Testis (tissue), 3 donors: Measurements from ENCODE around the gene EMILIN2. TPM values are rescaled to one million over a fixed set of nuclear protein-coding genes. Genes with fewer than 3 reads are reported as not detected.

Source experiments
- DNase-seq: peaks from one replicate; pipeline ENCODE4 v3.0.0-alpha.2; 2019
- H3K27ac ChIP-seq, 2 donors: fragments of 200-600 bp; sonication (generic); one replicate each; pipeline ENCODE4 v1.5.1; 2019
- H3K27me3 ChIP-seq: fragments of 200-600 bp; sonication (generic); one replicate; pipeline ENCODE4 v1.5.1; 2019
- H3K36me3 ChIP-seq: fragments of 200-600 bp; sonication (generic); one replicate; pipeline ENCODE4 v1.5.1; 2017; ENCODE audit warnings: low read depth; ENCODE audit errors: missing control alignments
- H3K4me1 ChIP-seq: fragments of 200-600 bp; sonication (generic); one replicate; pipeline ENCODE4 v1.5.1; 2019
- H3K4me3 ChIP-seq, 2 donors: fragments of 200-600 bp; sonication (generic); one replicate each; pipeline ENCODE4 v1.5.1; 2017 to 2019
- H3K9me3 ChIP-seq: fragments of 200-600 bp; sonication (generic); one replicate; pipeline ENCODE4 v1.5.1; 2017
- CTCF ChIP-seq, 3 experiments: fragments of 450-650 bp in 2 of 3; fragments of 200-600 bp in 1 of 3; sonication (generic) in 1 of 3; IDR thresholded peaks; one replicate each; pipeline ENCODE4 v1.5.1; 2016 to 2019; ENCODE audit warnings: antibody characterized with exemption in 3 of 3, mild to moderate bottlenecking in 2 of 3, moderate library complexity in 1 of 3
- POLR2A ChIP-seq: fragments of 450-650 bp; IDR thresholded peaks from one replicate; pipeline ENCODE4 v1.6.1; 2017; ENCODE audit warnings: antibody characterized with exemption, mild to moderate bottlenecking, moderate library complexity
- WGBS, 2 donors: methylation state at CpG; one replicate each; pipeline ENCODE4 v1.1.5; 2018; 5-methylcytosine and 5-hydroxymethylcytosine counted together
- intact Hi-C: fragments of 100-400 bp; cut with DNase I; formaldehyde crosslinking; loops from one replicate; pipeline ENCODE4 v1.15.1; 2023; ENCODE audit warnings: low total_unique reads
- polyA plus RNA-seq: library from polyadenylated mRNA; stranded (reverse); fragments of 350-450 nt; fragmentation: Illumina TruSeq; extraction: RNeasy Lipid Tissue Mini Kit (QIAGEN cat#74804); gene quantifications from one replicate; pipeline ENCODE4 v1.2.3, GENCODE V29; 2014; ENCODE audit warnings: low read depth, low replicate concordance; ENCODE audit not compliant: insufficient read depth
- total RNA-seq, 2 donors: library from RNA; depleted of rRNA; stranded (reverse); fragments of >200 nt; gene quantifications; one replicate each; pipeline ENCODE4 v1.2.3, GENCODE V29; 2016

The EMILIN2 gene
- total and polyA plus RNA-seq, 3 donors from 2014 or later: 21.4 to 34.1 (median 26.4) TPM

GRCh38 chr18:2908166-2908945, 61.5 kb downstream of the EMILIN2 start:
- Histone ChIP-seq H3K27ac (no peak overlapping the region), H3K27me3 (no peaks in the 10 kb centered on the region), H3K36me3 (no peaks in the 10 kb centered on the region), H3K9me3 (no peaks in the 10 kb centered on the region), H3K4me3 (no peak overlapping the region), H3K4me1 (peaks cover 11% of the 10 kb centered on the region)
- TF ChIP-seq POLR2A: no peak
- TF ChIP-seq CTCF (IDR thresholded peaks at IDR 0.05): no peak
- intact Hi-C loops: no loop called here
- DNase-seq: no peak
- 89 to 91% methylated on average over 9 of the region's 9 CpGs for WGBS, 2 donors

- Histone ChIP-seq H3K36me3 (no peaks in the 10 kb centered on the region), H3K4me1 (peaks cover 14% of the 10 kb centered on the region), H3K27me3 (no peaks in the 10 kb centered on the region), H3K27ac (no peak overlapping the region), H3K9me3 (no peaks in the 10 kb centered on the region), H3K4me3 (no peak overlapping the region)
- DNase-seq: peak; percentile 12
- WGBS, 2 donors: 91 to 92% methylated on average over 2 of the region's 2 CpGs
- intact Hi-C loops: no loop called here
- TF ChIP-seq CTCF (IDR thresholded peaks at IDR 0.05): no peak
- TF ChIP-seq POLR2A: no peak
Measured at GRCh38 chr18:2908946-2909335, 62.1 kb downstream of the EMILIN2 start.

GRCh38 chr18:2909431-2910140, 62.8 kb downstream of the EMILIN2 start:
- Histone ChIP-seq H3K27me3 (no peaks in the 10 kb centered on the region), H3K36me3 (no peaks in the 10 kb centered on the region), H3K9me3 (no peaks in the 10 kb centered on the region), H3K27ac (no peak overlapping the region), H3K4me3 (no peak overlapping the region), H3K4me1 (peaks cover 21% of the 10 kb centered on the region)
- DNase-seq: peak; percentile 6
- TF ChIP-seq CTCF (IDR thresholded peaks at IDR 0.05): no peak
- TF ChIP-seq POLR2A: no peak
- intact Hi-C loops: no loop called here
- WGBS, 2 donors: 91 to 94% methylated on average over 21 to 22 of the region's 22 CpGs

- no peak overlapping the region for H3K4me3 ChIP-seq
- intact Hi-C loops: no loop called here
- H3K9me3 ChIP-seq: no peaks in the 10 kb centered on the region
- DNase-seq: no peak
- H3K27me3 ChIP-seq: no peaks in the 10 kb centered on the region
- peaks cover 25% of the 10 kb centered on the region for H3K4me1 ChIP-seq
- 89 to 93% methylated on average over 7 to 10 of the region's 10 CpGs for WGBS, 2 donors
- no peak for TF ChIP-seq POLR2A
- TF ChIP-seq CTCF (IDR thresholded peaks at IDR 0.05): no peak
- no peak overlapping the region for H3K27ac ChIP-seq
- no peaks in the 10 kb centered on the region for H3K36me3 ChIP-seq
Measured at GRCh38 chr18:2910261-2910660, 63.5 kb downstream of the EMILIN2 start.
